ENCODE measurements around the gene SLC1A7.

Gene SLC1A7

DNA sequence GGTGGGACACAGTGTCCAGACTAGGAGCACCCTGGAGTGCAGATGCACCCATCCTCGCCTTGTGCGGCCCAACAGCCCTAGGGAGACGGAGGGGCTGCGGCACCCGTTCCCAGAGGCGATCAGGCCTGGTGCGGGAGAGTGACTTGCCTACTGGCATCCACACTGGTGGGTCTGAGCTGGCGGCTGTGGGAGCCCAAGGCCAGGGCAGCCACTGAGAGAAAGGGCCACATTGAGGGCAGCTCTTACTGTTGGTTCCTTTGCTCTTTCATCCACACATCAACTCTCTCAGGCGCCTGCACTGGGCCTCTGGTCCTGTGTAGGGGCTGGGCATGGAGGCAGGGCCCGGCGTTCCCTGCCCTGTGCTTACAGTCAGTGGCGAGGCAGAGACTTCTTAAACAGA is 71.8 kb downstream of the SLC1A7 start:
- Histone ChIP-seq H4K20me1 (ENCODE audit: control insufficient read depth, insufficient read depth, low read depth, low read length) (no peaks in the 10 kb centered on the region), H3K27me3 (ENCODE audit: control insufficient read depth, low read length) (no peaks in the 10 kb centered on the region), H3K9me2 (replicated peaks; ENCODE audit: control insufficient read depth, low read length) (no peaks in the 10 kb centered on the region), H3K79me2 (ENCODE audit: control insufficient read depth, low read length) (no peaks in the 10 kb centered on the region), H3K4me3 (ENCODE audit: low read length) (no peak overlapping the region), H3K27ac (ENCODE audit: low read depth, low read length) (no peak overlapping the region), H3F3A (ENCODE audit: control insufficient read depth, insufficient read depth) (no peaks in the 10 kb centered on the region), H3K4me1 (ENCODE audit: control insufficient read depth, low read length) (no peaks in the 10 kb centered on the region), H3K9me3 (ENCODE audit: control insufficient read depth, insufficient read depth, low read length) (no peaks in the 10 kb centered on the region), H3K36me3 (ENCODE audit: control insufficient read depth, low read length) (no peaks in the 10 kb centered on the region), H3K4me2 (ENCODE audit: low read length) (no peak overlapping the region)
- no peak for TF ChIP-seq EZH2phosphoT487 (IDR thresholded peaks at IDR 0.05; ENCODE audit: borderline replicate concordance, low read length)
- TF ChIP-seq, protein P1, sequence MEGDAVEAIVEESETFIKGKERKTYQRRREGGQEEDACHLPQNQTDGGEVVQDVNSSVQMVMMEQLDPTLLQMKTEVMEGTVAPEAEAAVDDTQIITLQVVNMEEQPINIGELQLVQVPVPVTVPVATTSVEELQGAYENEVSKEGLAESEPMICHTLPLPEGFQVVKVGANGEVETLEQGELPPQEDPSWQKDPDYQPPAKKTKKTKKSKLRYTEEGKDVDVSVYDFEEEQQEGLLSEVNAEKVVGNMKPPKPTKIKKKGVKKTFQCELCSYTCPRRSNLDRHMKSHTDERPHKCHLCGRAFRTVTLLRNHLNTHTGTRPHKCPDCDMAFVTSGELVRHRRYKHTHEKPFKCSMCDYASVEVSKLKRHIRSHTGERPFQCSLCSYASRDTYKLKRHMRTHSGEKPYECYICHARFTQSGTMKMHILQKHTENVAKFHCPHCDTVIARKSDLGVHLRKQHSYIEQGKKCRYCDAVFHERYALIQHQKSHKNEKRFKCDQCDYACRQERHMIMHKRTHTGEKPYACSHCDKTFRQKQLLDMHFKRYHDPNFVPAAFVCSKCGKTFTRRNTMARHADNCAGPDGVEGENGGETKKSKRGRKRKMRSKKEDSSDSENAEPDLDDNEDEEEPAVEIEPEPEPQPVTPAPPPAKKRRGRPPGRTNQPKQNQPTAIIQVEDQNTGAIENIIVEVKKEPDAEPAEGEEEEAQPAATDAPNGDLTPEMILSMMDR (IDR thresholded peaks at IDR 0.05; ENCODE audit: low read depth, low read length, poor library complexity, severe bottlenecking) = no peak

GRCh38 chr1:53069663-53070327 is 72.6 kb downstream of the SLC1A7 start:
- Histone ChIP-seq H3K36me3 (ENCODE audit: control insufficient read depth, low read length) (no peaks in the 10 kb centered on the region), H3F3A (ENCODE audit: control insufficient read depth, insufficient read depth) (no peaks in the 10 kb centered on the region), H3K27me3 (ENCODE audit: control insufficient read depth, low read length) (no peaks in the 10 kb centered on the region), H4K20me1 (ENCODE audit: control insufficient read depth, insufficient read depth, low read depth, low read length) (no peaks in the 10 kb centered on the region), H3K9me3 (ENCODE audit: control insufficient read depth, insufficient read depth, low read length) (no peaks in the 10 kb centered on the region), H3K4me2 (ENCODE audit: low read length) (no peak overlapping the region), H3K9me2 (replicated peaks; ENCODE audit: control insufficient read depth, low read length) (no peaks in the 10 kb centered on the region), H3K27ac (ENCODE audit: low read depth, low read length) (no peak overlapping the region), H3K79me2 (ENCODE audit: control insufficient read depth, low read length) (no peaks in the 10 kb centered on the region), H3K4me1 (ENCODE audit: control insufficient read depth, low read length) (no peaks in the 10 kb centered on the region), H3K4me3 (ENCODE audit: low read length) (no peak overlapping the region)
- no peak for TF ChIP-seq EZH2phosphoT487 (IDR thresholded peaks at IDR 0.05; ENCODE audit: borderline replicate concordance, low read length)
- TF ChIP-seq, protein P1 (IDR thresholded peaks at IDR 0.05; ENCODE audit: low read depth, low read length, poor library complexity, severe bottlenecking) = no peak

- Histone ChIP-seq H3K9me2 (replicated peaks; ENCODE audit: control insufficient read depth, low read length) (no peaks in the 10 kb centered on the region), H3K9me3 (ENCODE audit: control insufficient read depth, insufficient read depth, low read length) (no peaks in the 10 kb centered on the region), H3K27ac (ENCODE audit: low read depth, low read length) (no peak overlapping the region), H3K4me3 (ENCODE audit: low read length) (no peak overlapping the region), H3K36me3 (ENCODE audit: control insufficient read depth, low read length) (no peaks in the 10 kb centered on the region), H3K79me2 (ENCODE audit: control insufficient read depth, low read length) (no peaks in the 10 kb centered on the region), H3F3A (ENCODE audit: control insufficient read depth, insufficient read depth) (no peaks in the 10 kb centered on the region), H3K27me3 (ENCODE audit: control insufficient read depth, low read length) (no peaks in the 10 kb centered on the region), H3K4me1 (ENCODE audit: control insufficient read depth, low read length) (no peaks in the 10 kb centered on the region), H3K4me2 (ENCODE audit: low read length) (no peak overlapping the region), H4K20me1 (ENCODE audit: control insufficient read depth, insufficient read depth, low read depth, low read length) (no peaks in the 10 kb centered on the region)
- TF ChIP-seq, protein P1 (IDR thresholded peaks at IDR 0.05; ENCODE audit: low read depth, low read length, poor library complexity, severe bottlenecking) = no peak
These were observed 73.2 kb downstream of the SLC1A7 start for GRCh38 chr1:53069265-53069662.
